GM21786 (cell line): ENCODE data around the gene NECTIN4.

Experiments
- ATAC-seq: cut with Tn5 transposase; IDR thresholded peaks from one replicate; pipeline ENCODE4 v1.9.1; 2021; ENCODE audit not compliant: unreplicated experiment

NECTIN4 gene

DNA sequence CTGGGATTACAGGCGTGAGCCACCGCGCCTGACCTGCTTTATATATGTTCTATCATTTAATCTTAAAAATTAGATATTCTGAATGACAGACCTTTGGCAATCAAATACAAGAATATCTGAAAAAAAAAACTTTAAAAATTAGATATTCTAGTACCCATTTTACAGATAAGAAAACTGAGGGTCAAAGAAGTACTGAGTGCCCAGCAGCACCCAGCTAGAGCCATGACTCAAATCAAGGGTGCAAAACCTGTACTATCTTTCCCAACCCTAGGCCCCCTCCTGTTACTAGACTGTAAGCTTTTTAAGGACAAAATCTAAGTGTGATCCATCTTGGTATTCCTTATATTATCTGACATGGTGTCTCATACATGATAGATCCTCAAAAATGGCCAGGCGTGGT is 27.9 kb downstream of the NECTIN4 start:
- no peak for ATAC-seq

DNA sequence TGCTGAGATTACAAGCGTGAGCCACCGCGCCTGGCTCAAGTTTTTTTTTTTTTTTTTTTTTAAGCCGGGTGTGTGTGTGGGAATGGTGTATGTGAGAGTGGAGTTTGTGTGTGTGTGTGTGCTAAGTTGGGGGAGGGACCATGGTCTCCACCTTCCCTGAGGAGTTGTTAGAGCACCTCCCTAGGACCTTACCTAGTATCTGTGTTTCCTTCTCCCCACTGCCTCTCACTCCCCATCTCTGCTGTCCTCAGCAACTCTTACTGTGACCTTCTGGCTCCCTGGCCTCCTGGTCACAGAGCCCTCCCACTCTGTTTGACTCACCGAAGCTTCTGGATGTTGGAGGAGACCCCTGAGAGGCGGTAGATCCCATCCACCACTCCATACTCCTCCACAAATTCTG is 30.1 kb downstream of the NECTIN4 start:
- ATAC-seq, result no peak

DNA sequence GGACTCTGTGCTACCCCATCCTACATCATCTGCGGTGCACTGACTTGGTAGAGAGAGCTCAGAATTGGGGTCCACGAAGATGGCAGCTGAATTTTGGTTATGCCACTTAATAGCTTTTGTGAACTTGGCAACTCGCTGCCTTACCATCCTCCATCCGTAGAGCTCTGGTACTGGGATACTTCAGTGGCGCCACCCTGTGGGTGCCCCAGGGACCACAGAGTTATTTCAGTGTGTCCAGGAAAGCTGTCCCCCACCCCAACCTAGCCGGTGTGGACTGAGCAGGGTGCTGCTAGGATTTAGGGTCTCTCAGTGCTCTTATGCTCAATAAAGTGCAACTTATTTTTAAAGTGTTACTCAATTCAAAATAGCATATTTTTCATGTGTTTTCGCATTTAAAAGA is 34.6 kb downstream of the NECTIN4 start:
- ATAC-seq, result no peak

DNA sequence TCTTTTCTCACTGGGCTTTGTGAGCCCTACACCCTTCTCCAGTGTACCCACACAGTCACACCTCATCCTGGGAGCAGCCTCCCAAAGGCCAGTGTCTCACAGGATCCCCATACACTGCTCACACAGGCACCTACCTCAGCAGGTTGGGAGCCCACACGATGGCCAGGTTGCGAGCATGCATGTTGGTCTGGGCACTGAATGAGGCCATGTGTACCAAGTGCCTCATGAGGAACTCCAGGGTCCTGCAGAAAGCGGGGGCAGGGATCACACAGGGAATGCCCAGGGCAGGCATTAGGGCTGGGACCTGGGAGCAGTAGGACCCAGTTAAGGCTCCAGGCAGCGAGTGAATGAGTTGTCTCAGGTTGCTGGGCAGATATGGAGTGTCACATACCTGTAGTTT is 35.1 kb downstream of the NECTIN4 start:
- no peak for ATAC-seq

DNA sequence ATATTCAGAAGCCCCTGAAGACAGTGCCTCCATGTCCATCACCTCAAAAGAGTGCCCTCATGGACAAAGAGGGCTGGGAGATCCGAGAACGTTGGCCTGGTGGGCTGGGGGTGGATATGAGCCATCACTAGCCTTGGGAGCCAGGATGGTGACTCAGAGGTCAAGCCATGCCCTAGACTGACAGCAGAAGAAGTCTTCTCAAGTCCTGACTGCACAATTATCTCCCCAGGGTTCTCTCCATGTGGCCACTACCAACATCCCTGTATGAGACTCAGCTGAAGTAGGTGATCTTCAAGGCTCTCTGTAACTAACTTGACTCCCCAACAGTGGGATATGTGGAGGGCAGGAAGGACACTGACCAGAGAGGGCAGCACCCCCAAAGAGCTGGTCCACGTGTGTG is 36.5 kb downstream of the NECTIN4 start:
- ATAC-seq, result no peak

DNA sequence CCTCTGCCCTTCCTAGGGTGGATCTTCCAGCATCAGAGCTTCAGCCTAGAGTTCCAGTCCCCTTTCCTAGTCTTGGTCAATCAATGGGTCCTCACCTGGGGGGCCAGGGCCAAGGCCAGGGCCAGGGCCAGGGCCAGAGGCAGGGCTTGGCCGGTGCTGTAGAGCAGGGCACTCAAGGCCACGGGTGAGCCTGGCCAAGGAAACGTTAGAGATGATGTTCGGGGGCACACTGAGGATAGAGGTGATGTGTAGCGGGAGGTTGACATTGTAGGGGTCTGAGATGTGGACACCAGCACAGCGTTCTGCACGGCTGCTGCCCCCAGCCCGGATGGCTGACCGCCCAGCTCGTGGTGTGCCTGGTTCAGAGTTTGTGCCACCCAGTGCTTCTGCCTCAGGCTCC is 38.1 kb downstream of the NECTIN4 start:
- ATAC-seq, result no peak

DNA sequence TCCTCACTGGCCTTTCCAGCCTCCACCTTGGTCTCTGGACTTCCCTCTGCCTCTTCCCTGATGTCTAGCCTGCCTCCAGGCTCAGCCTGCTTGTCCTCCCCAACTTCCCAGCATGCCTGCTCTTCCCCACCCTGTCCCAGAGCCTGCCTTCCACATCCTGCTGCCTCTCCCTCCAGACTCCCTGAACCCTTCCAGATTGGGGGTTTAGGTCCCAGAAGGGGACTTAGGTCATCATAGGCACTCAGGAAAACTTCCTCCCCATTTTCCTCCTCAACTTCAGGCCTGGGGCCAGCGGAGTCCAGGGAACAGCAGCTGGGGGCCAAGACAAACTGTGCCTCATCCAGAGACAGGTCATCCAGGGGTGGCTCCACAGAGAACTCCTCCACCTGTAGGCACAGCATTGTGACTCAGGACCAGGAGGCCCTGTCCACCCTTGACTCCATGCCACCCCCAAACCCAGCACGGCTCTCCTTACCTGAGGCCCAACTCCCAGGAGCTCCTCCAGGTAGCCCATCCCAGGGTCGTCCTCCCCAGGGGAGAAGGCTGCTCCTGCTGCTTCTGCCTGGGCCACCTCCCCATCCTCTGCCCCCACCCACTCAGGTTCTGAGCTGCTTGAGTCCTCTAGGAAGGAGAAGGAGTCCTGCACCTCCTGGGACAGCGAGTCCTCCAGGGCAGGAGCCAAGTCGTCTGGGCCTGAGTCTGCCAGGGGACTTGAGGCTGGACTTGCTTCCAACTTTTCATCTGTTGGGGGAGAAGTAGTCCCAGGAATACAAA is 40.2 kb downstream of the NECTIN4 start:
- no peak for ATAC-seq

DNA sequence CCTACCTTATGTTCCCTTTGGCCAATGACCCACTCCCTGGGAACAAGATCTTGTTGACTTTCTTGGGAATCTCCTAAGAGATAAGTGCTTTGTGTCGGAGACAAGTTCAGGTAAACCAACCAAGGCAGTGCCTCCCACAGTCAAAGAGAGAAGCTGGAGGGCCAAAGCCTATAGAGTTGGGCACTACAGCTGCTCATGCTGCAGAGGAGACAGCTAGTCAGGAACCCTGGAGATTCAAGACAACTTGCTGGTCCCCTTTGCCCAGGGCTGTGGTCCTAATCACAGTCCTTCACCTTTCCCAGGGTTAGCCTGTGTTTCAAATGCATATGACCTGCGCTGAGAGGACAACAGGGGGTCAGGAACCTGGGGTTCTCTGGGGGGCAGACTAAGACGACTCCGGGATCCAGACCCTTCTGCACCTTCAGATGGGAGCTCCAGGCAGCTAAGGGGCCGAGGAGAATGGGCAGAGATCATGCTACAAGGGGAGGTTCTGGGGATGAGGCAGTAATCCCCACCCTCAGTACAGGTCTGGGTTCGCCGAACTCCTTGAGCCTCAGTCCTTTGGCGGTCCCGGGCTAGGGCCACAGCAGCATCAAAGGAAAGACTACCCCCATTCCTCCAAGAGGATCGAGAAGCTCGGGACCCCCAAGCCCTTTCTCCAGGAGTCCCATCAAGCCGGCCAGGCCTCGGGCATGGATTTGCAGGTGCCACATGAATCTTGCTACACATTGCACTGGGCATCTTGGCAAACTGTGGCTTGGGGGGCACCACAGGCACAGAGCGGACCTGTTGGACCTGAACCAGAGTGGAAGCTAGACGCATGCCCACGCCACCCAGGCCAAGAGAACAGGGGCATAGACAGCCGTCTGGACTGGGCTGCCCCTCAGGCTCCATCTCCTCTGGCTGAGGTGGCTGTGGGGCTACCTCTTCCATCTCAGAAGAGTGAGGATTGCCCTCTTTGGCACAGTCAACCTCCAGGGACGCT is 41.6 kb downstream of the NECTIN4 start:
- no peak for ATAC-seq

DNA sequence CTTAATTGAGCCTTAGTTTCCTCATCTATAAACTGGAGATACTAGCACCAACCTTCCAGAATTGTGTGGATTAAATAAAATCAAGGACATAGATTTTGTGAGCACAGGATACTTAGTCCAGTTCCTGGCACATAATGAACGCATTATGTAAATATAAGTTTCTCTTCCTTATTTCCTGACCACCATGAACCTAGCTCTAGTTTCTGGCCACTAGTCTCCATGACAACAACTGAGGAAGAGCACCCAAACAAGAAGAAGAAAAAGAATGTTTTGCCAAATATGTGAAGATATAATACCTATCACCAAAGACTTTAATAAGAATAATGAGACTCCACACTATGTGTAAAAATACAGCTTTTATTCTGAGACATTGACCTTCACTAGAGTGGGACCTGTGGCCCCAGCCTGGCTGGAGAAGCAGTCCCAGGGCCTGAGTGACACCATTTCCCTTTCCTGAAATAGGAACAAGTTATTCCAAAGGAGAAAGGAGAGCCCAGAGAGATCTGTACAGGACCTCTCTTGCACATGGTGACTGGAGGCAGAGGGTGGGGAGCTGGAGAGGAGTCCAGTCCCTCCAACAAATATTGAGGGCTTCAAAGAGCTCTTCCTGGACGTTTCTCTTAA is 42.6 kb downstream of the NECTIN4 start:
- peak; percentile 41 for ATAC-seq

DNA sequence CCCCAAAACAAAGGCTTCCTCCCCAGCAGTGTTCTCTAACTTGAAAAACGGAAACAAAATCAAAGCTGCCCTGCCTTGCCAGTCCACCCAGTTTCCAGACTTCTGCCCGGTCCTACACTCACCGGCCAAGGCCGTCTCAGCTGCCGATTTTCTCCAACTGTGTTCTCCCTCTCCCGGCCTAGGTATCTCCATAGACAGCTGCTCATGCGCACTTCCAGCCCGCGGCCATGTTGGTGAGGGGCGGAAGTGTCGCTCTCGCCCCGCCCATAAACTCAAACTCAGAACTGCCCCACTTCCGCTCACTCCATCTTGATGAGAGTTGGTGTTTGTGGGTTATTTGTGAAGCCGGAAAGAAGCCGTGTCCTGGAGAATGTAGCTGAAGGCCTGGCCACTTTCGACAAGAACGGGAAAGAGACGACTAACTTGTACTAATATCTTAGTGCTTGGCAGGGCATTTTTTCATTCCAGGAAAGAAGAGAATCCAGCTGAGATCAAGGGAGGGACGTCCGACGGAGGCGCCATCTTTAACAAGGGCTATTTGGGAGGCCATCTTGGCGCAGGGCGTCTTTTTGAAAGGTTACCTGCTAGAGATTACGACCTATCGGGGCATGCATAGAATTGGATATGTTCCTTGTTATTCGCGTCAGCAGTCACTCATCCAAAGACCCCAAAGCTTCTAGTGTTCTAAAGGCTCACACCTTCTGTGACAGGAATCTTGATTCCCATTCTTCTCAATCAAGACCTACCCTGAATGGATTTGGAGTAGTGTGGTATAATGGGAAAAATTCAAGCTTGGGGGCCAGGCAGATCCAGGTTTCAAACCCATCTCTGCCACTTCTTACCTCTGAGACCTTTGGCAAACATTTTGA is 43.4 kb downstream of the NECTIN4 start, which contains the start of gene USF1:
TSS of gene USF1 (minus strand) at position 242 of the 869 bp plus-strand sequence. CDS start 2,702 bp downstream, outside the sequence.
- peak; percentile 62 for ATAC-seq

DNA sequence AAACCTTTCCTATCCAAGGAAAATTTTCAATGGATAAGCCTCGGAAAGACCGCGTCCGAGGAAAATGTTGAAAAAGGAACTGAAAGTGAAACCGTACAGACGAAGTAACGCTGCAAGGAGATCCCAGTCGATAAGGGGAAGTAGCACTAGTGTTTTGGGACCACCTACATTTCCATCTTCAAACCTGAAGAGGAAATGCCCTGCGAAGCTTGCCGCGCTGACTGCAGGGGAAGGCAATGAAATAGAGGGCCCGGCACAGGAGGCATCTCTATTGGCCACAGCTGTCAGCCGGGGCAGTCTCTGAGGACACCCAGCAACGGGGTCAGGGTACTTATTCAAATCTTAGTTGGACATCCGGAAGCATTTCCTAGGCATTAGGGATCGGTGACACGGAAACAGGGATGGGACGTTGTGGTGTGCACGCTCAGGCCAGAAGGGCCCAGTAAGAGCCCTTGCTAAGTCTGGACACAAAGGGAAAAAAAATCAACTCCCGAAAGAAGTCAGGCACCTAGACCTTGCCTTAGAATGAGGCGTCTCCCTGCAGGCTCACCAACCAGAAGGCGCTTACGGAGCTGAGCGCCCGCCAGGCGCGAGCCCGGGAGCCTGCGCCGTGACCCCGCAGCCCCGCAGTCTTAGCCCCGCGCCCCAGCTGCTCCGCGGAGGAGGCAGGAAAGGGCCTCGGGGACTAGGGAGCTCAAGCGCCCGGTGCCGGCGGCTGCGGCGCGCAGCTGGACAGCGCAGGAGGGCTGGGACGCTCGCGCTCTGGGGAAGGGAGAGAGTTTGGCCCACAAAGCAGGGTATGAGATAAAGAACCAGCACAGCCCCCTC is 44.2 kb downstream of the NECTIN4 start:
- peak; percentile 39 for ATAC-seq

DNA sequence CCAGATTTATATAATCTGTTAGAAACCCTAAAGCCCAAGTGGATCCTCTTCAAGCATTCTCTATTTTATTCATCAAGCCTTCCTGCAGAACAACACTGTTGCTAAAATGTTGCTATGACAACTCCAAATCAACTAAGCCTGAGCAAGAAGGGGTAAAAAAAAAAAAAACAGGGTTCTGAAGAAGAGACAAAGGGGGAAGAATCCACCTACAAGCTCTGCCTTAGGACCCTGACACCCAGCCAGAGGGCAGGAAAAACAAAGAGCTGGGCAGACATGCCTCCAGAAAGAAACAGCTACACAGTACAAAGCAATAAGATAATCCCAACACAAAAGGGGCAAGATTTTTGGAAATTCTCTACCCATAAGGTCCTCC is 44.8 kb downstream of the NECTIN4 start:
- no peak for ATAC-seq

DNA sequence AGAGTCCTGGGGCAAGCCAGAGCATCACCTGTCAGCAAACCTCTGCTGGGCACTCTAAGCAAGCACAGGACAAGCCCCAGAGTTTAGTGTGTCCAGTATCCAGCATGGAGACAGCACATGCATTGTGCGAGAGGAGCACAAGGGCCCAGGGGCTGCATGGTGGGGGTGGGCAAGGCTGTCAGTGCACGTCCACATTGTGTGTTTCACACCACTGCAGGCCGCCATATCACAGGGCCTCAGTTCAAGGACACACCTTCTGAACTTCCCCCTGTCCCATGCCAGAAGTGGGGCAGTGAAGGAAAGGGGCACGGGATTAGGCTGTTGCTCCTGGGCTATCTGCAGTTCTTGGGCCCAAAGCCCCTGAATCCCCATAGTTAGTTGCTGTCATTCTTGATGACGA is 49.8 kb downstream of the NECTIN4 start:
- ATAC-seq, result no peak

DNA sequence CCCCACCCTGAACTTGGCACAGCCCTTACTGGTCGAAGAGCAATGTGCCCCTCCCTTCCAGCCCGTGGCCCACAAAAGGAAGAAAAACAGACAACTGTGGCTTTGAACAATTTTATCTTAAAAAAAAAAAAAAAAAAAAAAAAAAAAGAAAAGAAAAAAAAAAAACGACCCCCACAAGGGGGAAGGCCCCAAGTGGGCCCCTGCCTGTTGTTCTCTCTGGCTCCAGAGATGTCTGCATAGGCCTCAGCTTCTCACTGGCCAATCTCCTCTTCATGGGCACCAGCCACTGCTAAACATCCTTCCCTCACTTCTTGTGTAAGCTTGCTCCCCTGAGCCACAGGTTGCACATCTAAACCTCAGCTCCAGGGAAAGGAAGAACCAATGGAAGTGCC is 50.2 kb downstream of the NECTIN4 start:
- ATAC-seq, result no peak

DNA sequence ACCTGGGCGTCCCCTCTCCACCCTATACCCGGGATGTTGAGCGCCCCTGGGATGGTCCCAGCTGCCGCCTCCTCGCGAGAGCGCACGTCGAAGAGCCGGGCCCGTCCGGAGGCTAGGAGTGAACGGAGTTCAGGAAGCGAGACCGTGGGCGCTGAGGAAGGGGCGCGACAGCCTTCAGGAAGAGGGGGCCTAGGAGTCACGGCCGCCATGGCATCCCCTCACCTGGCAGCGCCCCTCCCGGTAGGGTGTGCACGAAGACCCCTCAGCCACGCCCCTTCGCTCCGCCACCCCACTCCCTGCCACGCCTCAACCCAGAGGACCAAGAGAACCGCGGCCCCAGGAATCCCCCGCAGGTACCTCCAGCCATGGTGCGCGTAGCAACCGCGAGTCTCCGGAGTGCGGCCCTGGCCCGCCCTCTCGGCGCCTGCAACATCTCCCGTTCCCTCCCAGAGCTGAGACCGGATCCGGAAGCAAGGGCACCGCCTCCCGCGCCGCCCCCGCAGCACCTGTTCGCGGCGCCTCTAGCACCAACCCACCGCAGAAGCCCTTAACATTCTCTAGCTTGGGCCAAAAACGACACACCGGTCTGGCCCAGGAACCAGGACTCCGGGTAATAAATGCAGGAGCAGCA is 50.7 kb downstream of the NECTIN4 start, which contains the start of gene TSTD1:
TSS of gene TSTD1 (minus strand) at position 442 of the 631 bp plus-strand sequence. CDS start at position 367, 75 bp downstream.
- ATAC-seq, result peak; percentile 72

DNA sequence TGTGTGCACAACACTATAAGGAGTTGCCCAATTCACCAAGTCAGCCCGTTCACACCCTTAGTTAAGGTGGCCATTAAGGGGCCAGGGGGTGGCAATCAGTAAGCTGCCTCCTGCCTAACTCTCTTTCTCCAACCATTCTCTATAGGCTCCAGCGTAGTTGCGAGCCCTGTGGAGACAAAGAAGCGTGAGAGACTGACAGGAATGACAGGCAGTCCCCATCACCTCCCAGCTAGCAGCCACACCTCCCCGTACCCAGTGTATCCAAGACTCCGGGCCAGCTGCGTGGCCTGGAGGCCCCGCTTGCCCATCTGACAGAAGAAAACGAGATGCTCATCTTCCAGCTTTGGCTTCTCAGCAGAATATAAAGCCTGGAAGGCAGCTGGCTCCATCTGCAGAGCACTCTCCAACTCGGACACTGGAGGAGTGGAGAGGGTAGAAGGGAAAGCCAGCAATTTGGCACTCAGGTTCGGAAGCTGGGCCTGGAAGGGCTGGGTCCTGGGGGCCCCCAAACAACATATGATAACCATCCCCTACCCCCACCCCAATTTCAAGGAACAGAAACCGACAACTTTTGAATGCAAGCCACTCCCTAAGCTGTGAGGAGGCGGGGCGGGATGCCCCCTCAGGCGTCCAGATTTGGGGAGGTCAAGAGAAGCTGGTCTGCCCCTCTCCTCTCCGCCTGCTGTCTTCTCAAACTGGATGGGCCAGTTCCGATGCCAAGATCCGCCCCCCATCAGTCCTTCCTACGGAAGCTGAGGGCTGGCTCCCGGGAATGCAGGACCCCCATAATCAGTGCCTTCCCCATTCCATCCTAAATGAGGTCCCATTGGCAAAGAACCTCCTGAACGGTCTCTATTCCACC is 51.5 kb downstream of the NECTIN4 start:
- no peak for ATAC-seq

DNA sequence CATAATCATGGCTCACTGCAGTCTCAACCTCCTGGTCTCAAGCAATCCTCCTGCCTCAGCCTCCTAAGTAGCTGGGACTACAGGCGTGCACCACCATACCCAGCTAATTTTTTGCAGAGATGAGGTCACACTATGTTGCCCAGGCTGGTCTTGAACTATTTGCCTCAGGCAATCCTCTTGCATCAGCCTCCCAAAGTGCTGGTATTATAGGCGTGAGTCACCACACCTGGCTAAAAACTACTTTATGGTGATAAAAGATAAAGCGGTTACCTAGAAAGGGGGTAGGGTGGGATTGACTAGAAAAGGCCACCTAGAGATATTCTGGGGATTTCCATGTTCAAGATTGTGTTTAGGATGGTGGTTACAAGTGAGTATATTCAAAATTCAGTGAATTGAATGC is 55.6 kb downstream of the NECTIN4 start:
- ATAC-seq, result no peak

DNA sequence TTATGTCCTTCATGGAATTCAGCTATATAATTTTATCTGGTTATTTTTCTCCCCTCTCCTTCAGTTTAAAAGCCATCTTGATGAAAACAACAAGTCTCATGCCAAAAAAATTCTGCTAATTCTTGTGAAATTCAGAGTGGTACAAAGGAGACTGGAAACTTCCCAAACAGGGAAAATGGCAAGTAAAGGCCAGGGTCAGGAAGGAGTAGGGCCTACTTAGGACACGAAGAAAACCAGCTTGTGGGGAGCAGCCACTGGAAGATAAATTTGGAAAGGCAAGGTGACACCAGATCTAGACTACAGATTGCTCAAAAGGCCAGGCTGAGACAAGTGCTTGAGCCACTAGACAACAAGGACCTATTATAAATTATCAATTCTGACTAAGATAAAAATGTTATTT is 56.9 kb downstream of the NECTIN4 start:
- no peak for ATAC-seq
